HFFc6 (cell line): ENCODE results near the gene C15orf61. TPM values are rescaled to one million over a fixed set of nuclear protein-coding genes. Genes with fewer than 3 reads are reported as not detected.

Experiments
- DNase-seq: peaks from one replicate; pipeline ENCODE4 v3.0.0-alpha.2; 2018
- H3K27ac Mint-ChIP-seq: 2 replicates; pipeline ENCODE4 v1.8.0; 2020; ENCODE audit warnings: mild to moderate bottlenecking, mixed read lengths
- H3K27me3 Mint-ChIP-seq: 2 replicates; pipeline ENCODE4 v1.8.0; 2021; ENCODE audit warnings: mild to moderate bottlenecking, moderate library complexity, mixed read lengths; ENCODE audit not compliant: insufficient read depth
- H3K36me3 Mint-ChIP-seq: 2 replicates; pipeline ENCODE4 v1.8.0; 2021; ENCODE audit warnings: low read depth, mixed read lengths
- H3K4me1 Mint-ChIP-seq: 2 replicates; pipeline ENCODE4 v1.8.0; 2020; ENCODE audit warnings: low read depth, mixed read lengths
- H3K4me3 Mint-ChIP-seq: 2 replicates; pipeline ENCODE4 v1.8.0; 2020; ENCODE audit warnings: mild to moderate bottlenecking, moderate library complexity, mixed read lengths
- H3K9me3 Mint-ChIP-seq: 2 replicates; pipeline ENCODE4 v1.8.0; 2020; ENCODE audit warnings: mild to moderate bottlenecking, mixed read lengths
- total RNA-seq, 6 experiments: library from RNA; stranded (reverse); fragmentation: NEBNext Ultra II Directional; extraction: Animal tissue kit (Norgen Biotek cat#: 25700); gene quantifications; 2 replicates in 1 of 6; 3 replicates in 5 of 6; pipeline ENCODE4 v1.2.3, GENCODE V29; 2021
- TF ChIP-seq, protein P1 (sequence below): fragments of 200-600 bp; sonication (generic); IDR thresholded peaks from 2 replicates; pipeline ENCODE4 v1.5.0; 2021; ENCODE audit warnings: antibody characterized with exemption, mild to moderate bottlenecking

The C15orf61 gene
- total RNA-seq, 6 experiments from 2014 or later: 5.1 to 7.5 (median 5.9) TPM

DNA sequence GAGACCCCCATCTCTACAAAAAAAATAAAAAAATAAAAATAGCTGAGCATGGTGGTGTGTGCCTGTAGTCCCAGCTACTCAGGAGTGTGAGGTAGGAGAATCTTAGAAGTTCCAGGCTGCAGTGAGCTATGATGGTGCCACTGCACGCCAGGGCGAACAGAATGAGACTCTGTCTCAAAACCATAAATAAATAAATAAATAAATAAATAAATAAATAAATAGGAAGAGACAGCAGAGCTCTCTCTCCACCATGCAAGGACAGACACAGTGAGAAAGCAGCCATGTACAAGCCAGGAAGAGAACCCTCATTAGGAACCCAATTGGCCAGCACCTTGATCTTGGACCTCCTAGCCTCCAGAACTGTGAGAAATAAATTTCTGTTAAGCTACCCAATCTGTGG, 5.4 kb upstream of the C15orf61 start:
- Mint-ChIP-seq H3K36me3 (peaks cover 36% of the 10 kb centered on the region), H3K9me3 (no peaks in the 10 kb centered on the region), H3K27ac (no peak overlapping the region), H3K4me1 (peaks cover 24% of the 10 kb centered on the region), H3K4me3 (no peak overlapping the region), H3K27me3 (no peaks in the 10 kb centered on the region)
- TF ChIP-seq, protein P1, sequence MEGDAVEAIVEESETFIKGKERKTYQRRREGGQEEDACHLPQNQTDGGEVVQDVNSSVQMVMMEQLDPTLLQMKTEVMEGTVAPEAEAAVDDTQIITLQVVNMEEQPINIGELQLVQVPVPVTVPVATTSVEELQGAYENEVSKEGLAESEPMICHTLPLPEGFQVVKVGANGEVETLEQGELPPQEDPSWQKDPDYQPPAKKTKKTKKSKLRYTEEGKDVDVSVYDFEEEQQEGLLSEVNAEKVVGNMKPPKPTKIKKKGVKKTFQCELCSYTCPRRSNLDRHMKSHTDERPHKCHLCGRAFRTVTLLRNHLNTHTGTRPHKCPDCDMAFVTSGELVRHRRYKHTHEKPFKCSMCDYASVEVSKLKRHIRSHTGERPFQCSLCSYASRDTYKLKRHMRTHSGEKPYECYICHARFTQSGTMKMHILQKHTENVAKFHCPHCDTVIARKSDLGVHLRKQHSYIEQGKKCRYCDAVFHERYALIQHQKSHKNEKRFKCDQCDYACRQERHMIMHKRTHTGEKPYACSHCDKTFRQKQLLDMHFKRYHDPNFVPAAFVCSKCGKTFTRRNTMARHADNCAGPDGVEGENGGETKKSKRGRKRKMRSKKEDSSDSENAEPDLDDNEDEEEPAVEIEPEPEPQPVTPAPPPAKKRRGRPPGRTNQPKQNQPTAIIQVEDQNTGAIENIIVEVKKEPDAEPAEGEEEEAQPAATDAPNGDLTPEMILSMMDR: no peak
- no peak for DNase-seq

DNA sequence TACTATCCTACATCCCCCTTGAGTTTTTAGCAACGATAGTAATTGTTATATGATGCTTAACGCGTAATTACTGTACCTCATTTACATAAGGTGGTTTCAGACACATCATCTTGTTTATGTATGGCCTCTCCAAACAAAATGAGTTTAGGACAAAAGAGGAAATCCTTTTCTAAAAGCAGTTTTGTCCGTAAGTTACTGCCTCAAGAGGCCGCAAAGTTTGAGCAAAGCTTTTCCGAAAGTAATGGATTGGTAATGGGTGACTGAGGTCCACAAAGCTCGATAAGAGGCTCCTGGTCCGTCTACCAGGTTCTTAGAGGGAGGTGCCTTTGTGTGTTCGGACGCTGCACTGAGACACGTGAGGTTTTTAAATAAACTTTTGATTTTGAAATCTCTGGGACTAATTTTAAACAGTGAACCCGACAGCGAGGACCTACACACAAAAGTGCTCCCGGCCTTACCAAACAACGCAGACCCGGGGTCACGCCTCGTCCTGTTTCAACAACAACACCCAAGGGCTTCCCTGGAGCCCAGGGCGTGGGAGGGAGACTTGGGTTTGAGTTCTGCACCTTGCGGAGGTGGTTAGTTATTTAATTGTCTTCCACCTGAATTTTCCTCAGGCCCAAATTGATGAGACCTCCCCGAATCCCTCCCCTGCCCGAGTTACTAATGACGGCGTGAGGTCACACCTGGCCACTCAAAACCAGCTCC, 456 bp upstream of the C15orf61 start:
- DNase-seq: no peak
- peak overlapping the region; percentile 76 for H3K27ac Mint-ChIP-seq

DNA sequence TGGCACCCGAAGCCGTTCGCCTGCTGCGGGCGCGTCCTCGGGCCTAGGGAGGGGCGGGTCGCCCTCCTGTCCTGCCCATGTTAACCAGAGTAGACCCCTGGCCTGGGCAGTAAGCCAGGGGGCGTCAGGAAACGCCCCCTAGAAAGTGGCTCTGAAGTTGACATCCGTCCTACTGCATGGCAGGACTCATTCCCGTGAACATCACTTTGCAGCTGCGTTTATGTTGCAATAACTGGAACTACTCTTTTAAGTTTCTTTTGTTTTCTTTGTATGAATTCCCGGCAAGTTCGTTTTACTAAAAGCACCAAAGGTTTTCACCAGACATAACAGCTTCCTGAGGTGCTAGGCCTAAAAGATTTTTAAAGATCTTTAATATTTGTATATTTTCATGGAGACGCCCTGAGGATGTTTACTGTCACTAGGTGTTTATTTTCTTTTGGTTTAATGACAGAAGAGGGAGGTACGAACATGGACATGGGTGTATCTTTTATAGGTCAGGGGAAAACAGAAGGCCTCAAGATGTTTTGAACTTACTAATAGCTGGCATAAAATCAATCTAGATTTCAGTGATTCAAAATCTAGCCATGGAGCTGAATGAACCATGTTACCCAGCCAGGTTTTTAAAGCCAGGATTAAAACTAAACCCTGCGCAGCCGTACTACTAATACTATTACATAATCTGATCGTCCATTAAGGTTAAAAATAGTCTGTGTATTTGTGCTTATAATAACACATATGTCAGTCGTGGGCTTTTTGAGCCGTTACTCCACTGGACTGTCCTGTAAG, 1.0 kb downstream of the C15orf61 start:
- Mint-ChIP-seq H3K27me3 (no peaks in the 10 kb centered on the region), H3K9me3 (no peaks in the 10 kb centered on the region), H3K27ac (peak overlapping the region; percentile 96), H3K36me3 (peaks cover 18% of the 10 kb centered on the region), H3K4me1 (peaks cover 36% of the 10 kb centered on the region), H3K4me3 (peak overlapping the region; percentile 89)
- TF ChIP-seq, protein P1: no peak
- peak; percentile 57 for DNase-seq

More for the DNA sequence above, 456 bp upstream of the C15orf61 start:
- TF ChIP-seq, protein P1: no peak
- peak overlapping the region; percentile 88 for H3K4me3 Mint-ChIP-seq
- H3K9me3 Mint-ChIP-seq: no peaks in the 10 kb centered on the region
- peaks cover 12% of the 10 kb centered on the region; the same call in 1 of the 2 replicates for H3K36me3 Mint-ChIP-seq
- H3K27me3 Mint-ChIP-seq: no peaks in the 10 kb centered on the region
- H3K4me1 Mint-ChIP-seq: peaks cover 31% of the 10 kb centered on the region

DNA sequence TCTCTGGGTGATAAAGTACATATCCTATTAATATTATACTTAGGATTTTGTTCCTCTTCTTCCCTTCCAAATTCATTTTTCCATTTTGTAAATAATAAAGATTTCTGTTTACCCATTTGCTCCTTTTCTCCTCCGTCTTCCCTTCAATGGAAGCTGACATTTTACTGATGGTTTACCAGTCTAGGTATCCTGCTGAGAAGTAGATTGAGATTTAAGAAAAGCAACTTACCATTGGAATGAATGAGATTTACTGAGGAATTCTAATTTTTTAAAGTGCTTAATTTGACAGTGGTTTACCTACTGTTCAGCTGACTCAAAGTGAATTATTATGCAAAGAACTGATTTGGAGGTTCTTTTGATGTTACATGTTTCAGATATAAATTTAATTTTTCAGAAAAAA, 2.4 kb downstream of the C15orf61 start:
- TF ChIP-seq, protein P1: no peak
- no peak overlapping the region for H3K27ac Mint-ChIP-seq
- H3K36me3 Mint-ChIP-seq: peaks cover 27% of the 10 kb centered on the region
- DNase-seq: no peak
- H3K9me3 Mint-ChIP-seq: no peaks in the 10 kb centered on the region
- H3K4me3 Mint-ChIP-seq: peak overlapping the region; percentile 89
- H3K27me3 Mint-ChIP-seq: no peaks in the 10 kb centered on the region
- H3K4me1 Mint-ChIP-seq: peaks cover 39% of the 10 kb centered on the region

DNA sequence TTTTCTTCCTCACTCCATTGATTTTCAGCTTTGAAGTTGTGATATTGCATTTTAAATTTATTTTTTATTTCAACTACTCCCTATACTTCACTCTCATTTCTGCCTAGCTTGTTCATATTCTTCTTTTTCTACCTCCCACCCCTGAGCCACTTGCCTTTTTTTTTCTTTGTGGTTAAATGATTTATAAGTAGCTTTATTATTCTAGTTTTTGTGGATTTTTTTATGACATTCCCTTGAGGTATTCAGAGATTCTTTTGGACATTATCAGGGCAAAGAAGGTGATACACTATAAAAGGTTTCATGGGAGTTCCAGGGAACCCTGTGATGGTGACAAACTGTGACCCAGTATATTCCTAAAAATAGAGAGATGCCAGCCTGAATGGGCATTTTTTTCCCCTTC, 3.3 kb downstream of the C15orf61 start:
- Mint-ChIP-seq H3K4me1 (peaks cover 43% of the 10 kb centered on the region), H3K27ac (peak overlapping the region; percentile 5; the same call in 1 of the 2 replicates), H3K27me3 (no peaks in the 10 kb centered on the region), H3K4me3 (peak overlapping the region; percentile 47), H3K9me3 (no peaks in the 10 kb centered on the region), H3K36me3 (peaks cover 26% of the 10 kb centered on the region)
- no peak for DNase-seq
- TF ChIP-seq, protein P1: no peak
